ENCODE measurements around the gene CBLN1. TPM values are rescaled to one million over a fixed set of nuclear protein-coding genes. Genes with fewer than 3 reads are reported as not detected.

The CBLN1 gene
- total and polyA plus RNA-seq, 4 donors: 0.14 to 0.55 (median 0.33) TPM; not detected in 1

GRCh38 chr16:49312389-49312985 is 30.8 kb upstream of the CBLN1 start (continued):
- TF ChIP-seq REST (IDR thresholded peaks at IDR 0.05): no peak
- no peak for TF ChIP-seq HNF4A (conservative IDR thresholded peaks at IDR 0.05)
- no peak for TF ChIP-seq TAF1 (conservative IDR thresholded peaks at IDR 0.05)
- TF ChIP-seq GABPA (IDR thresholded peaks at IDR 0.05 in 1 of 2, conservative IDR thresholded peaks at IDR 0.05 in 1 of 2): no peak

GRCh38 chr16:49311823-49312222 is 30.2 kb upstream of the CBLN1 start:
- H3K4me3 ChIP-seq (ENCODE audit: low read depth in 1 of 3, low read length in 3 of 3): no peak overlapping the region
- no peak overlapping the region for H3K27ac ChIP-seq (ENCODE audit: low read depth in 1 of 2, low read length in 2 of 2)
- peaks cover 0 to 2% (median under 1%) of the 10 kb centered on the region in 4 donors for H3K9me3 ChIP-seq (ENCODE audit: control insufficient read depth in 4 of 4, low read length in 3 of 4)
- no peak for DNase-seq (ENCODE audit: low spot score)
- H3K9ac ChIP-seq (ENCODE audit: low read depth in 1 of 2, low read length in 2 of 2): no peak overlapping the region
- WGBS: 66% methylated on average over 6 of the region's 6 CpGs
- peaks cover 0 to 1% (median 0%) of the 10 kb centered on the region in 4 donors for H3K4me1 ChIP-seq (ENCODE audit: control insufficient read depth in 4 of 4, insufficient read depth in 4 of 4, low read length in 3 of 4)
- no peak for TF ChIP-seq FOXA2 (IDR thresholded peaks at IDR 0.05)
- no peak for TF ChIP-seq RXRA (IDR thresholded peaks at IDR 0.05)
- no peak for TF ChIP-seq SP1 (IDR thresholded peaks at IDR 0.05)
- TF ChIP-seq ATF3 (IDR thresholded peaks at IDR 0.05): no peak
- no peak for TF ChIP-seq HNF4A (conservative IDR thresholded peaks at IDR 0.05)
- no peak for TF ChIP-seq RAD21 (IDR thresholded peaks at IDR 0.05)
- no peak for TF ChIP-seq CTCF (IDR thresholded peaks at IDR 0.05; ENCODE audit: low read depth, low read length, missing input control)
- no peak for TF ChIP-seq TAF1 (conservative IDR thresholded peaks at IDR 0.05)
- no peak for TF ChIP-seq HNF4G (IDR thresholded peaks at IDR 0.05)
- no peak for TF ChIP-seq JUND (IDR thresholded peaks at IDR 0.05)
- TF ChIP-seq REST (IDR thresholded peaks at IDR 0.05): no peak
- no peak for TF ChIP-seq NR2F2 (IDR thresholded peaks at IDR 0.05)
- no peak for TF ChIP-seq GABPA (IDR thresholded peaks at IDR 0.05 in 1 of 2, conservative IDR thresholded peaks at IDR 0.05 in 1 of 2)
- H3K27me3 ChIP-seq (ENCODE audit: control insufficient read depth in 4 of 4, insufficient read depth in 4 of 4, low read length in 3 of 4): peaks cover 0 to 3% (median 0%) of the 10 kb centered on the region in 4 donors
- no peaks in the 10 kb centered on the region for H3K36me3 ChIP-seq (ENCODE audit: control insufficient read depth in 4 of 4, insufficient read depth in 3 of 4, low read depth in 1 of 4, low read length in 3 of 4)

Measured in liver (tissue), 9 donors.